ENCODE results near the gene BRCA1.
"Not testable (repeated sequence)": the region's sequence is repeated elsewhere in the genome, so short reads cannot be mapped to it uniquely, and the experiment has no call there.

Gene BRCA1

DNA sequence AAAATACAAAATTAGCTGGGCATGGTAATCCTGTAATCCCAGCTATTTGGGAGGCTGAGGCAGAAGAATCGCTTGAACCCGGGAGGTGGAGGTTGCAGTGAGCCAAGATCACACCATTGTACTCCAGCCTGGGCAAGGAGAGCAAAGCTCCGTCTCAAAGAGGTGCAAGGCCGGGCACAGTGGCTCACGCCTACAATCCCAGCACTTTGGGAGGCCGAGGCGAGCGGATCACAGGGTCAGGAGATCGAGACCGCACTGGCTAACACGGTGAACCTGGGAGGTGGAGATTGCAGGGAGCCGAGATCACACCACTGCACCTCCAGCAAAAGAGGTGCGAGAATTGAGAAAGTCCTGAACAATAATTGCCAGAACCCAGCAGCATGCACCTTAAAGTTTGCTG, 124.3 kb downstream of the BRCA1 start:
- not testable (repeated sequence) for DNase-seq

DNA sequence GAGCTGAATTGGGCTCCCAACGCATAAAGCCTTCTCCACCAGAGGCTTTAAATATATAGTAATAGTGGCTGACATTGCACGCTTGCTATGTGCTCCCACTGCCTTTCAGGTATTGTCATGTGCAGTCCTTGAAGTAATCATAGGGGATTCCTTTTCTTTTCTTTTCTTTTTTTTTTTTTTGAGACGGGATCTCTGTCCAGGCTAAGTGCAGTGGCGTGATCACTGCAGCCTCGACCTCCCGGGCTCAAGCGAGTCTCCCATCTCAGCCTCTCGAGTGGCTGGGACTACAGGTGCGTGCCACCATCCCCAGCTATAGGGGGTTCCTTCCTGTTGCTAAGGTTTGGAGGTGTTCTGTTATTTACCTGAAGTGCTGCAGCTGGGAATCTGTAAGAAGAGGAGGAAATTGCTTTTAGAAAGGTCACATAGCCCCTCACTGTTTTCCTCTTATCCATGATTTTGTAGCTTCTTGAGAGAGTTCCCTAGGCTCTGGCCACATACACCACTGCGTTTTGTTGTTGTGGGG, 126.1 kb downstream of the BRCA1 start:
- DNase-seq = no peak

DNA sequence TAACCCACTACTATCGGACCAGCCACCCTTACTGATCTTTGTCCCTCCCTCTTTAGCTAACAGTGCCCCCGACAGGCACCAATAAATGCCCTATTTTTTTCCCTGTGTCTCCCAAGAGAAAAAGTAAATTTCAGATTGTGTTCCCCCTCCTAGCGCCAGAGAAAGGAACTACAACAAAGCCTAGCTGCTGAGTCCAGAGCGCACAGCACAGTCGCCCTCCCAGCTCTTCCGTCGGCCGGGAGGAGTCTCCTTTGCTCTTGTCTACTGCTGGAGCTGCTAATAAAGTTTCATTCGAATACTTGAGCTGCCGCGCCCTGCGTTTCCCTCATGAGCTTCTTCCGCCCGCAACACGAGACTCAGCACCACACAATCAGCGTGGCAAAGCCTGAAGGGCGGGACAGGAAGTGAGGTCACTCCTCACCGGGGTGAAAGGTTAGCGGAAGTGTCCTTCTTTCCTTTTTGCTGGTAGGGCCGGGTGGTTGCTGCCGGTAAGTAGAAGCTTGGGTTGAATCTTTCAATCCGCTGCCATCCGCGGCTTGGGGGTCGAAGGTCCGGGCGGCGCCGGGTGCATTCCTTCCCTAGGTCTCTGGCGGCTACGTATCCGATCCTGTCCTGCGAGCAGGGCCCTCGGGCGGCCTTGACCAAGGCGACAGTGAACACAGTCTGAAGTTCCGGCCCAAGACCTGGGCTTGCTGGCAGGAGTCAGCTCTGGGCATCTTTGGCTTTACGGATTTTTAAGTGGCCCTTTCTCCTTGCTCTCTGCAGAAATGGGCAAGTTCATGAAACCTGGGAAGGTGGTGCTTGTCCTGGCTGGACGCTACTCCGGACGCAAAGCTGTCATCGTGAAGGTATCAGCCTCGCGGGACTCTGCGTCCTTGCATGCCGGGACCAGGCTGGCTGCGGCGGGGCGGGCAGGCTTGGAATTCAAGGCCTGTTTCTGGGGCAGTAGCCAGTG, 126.9 kb downstream of the BRCA1 start, which contains the start of gene RPL27:
Gene RPL27, plus strand, starts transcription at position 436 of the 955 bp plus-strand sequence. Its CDS starts 332 bp downstream, at position 768.
- peak; percentile 99 for DNase-seq

DNA sequence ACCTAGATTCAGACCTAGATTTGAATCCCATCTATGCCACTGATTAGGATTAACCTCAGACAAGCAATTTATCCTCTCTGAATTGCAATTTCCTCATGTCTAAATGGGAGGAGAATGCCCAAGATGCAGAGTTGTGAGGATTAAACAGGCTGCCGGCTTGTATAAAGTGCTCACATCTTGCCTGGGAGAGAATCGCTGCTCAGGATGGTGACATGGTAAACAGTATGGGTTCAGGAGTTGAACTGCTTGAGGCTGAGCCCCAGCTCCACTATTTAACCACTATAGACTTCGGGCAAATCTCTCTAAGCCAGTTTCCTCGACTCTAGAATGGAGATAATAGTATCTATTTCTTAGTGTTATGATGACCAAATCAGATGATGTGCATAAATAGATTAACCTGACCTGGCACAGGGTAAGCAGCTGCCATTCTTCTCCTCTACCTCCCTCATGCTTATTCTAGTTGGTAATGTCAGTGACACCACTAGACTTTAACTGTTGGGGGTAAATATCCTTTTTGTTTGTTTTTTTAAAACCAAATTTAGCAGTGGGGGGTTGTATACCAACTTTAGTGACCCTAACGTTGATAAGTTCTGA, 127.7 kb downstream of the BRCA1 start:
- DNase-seq = no peak
